GM19035 (cell line): ENCODE data around the gene BEND7.

Experiments used
- ATAC-seq: cut with Tn5 transposase; IDR thresholded peaks from one replicate; pipeline ENCODE4 v1.9.1; 2021; ENCODE audit not compliant: unreplicated experiment

Gene BEND7

DNA sequence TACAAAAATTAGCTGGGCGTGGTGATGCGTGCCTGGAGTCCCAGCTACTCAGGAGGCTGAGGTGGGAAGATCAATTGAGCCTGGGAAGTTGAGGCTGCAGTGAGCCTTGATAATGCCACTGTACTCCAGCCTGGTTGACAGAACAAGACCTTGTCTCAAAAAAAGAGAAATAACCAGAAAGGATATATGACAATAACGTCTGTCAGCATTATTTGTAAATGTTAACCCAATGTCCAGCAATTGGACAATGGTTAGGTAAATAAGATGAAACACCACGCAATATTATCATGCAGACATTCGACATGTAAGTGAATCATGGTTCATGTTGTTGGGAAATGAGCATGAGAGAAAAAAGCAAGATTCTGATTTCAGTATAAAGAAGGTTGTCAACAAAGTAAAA lies 136.1 kb downstream of the BEND7 start:
- no peak for ATAC-seq
